Neutrophil (primary cell): ENCODE data around the gene CTSO.

Source experiments
- H3K27ac ChIP-seq: fragments of 200-600 bp; sonication (generic); 2 replicates; pipeline ENCODE4 v1.5.1; 2016; ENCODE audit warnings: mild to moderate bottlenecking, moderate library complexity
- H3K27me3 ChIP-seq: fragments of 200-600 bp; sonication (generic); 2 replicates; pipeline ENCODE4 v1.6.0; 2016; ENCODE audit warnings: mild to moderate bottlenecking
- H3K36me3 ChIP-seq: fragments of 200-600 bp; sonication (generic); 2 replicates; pipeline ENCODE4 v1.5.1; 2017
- H3K4me1 ChIP-seq, 2 experiments: fragments of 200-600 bp in 1 of 2; sonication (generic) in 1 of 2; 1 replicate in 1 of 2; 2 replicates in 1 of 2; pipeline versions ENCODE4 v1.5.1 to v1.6.1; 2013 to 2016; ENCODE audit warnings: low read depth in 1 of 2, low read length in 1 of 2, mild to moderate bottlenecking in 1 of 2, moderate library complexity in 1 of 2; ENCODE audit not compliant: control insufficient read depth in 1 of 2, insufficient read depth in 1 of 2
- H3K4me3 ChIP-seq, 2 experiments: fragments of 200-600 bp in 1 of 2; sonication (generic) in 1 of 2; 1 replicate in 1 of 2; 2 replicates in 1 of 2; pipeline ENCODE4 v1.5.1; 2013 to 2016; ENCODE audit warnings: low read depth in 1 of 2, low read length in 1 of 2, mild to moderate bottlenecking in 1 of 2, moderate library complexity in 1 of 2
- H3K9me3 ChIP-seq: fragments of 200-600 bp; sonication (generic); 2 replicates; pipeline ENCODE4 v1.5.1; 2016
- TF ChIP-seq, protein P1 (sequence below): fragments of 200-600 bp; sonication (generic); IDR thresholded peaks from 2 replicates; pipeline ENCODE4 v1.5.1; 2016; ENCODE audit warnings: antibody characterized with exemption

Gene CTSO

DNA sequence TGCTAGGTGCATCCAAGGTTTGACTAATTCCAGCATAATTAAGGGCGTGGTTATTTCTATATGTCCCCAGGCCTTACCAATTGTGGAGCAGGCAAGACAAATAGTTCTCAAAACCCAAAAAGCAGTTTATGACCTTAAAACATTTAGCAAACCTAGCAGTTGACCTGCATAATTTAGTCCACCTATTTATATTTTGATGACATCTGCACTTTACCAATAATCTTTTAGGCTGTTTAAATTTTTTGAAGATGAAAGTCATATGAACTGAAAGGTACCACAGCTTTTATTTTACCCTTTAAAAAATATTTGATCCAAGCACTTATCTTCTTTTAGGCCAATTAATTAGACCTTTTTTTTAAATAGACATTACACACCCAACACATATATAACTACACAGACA is 77.8 kb downstream of the CTSO start:
- Histone ChIP-seq H3K4me3 (no peak overlapping the region), H3K9me3 (no peaks in the 10 kb centered on the region), H3K4me1 (no peaks in the 10 kb centered on the region), H3K27ac (no peak overlapping the region), H3K27me3 (no peaks in the 10 kb centered on the region), H3K36me3 (no peaks in the 10 kb centered on the region)
- TF ChIP-seq, protein P1, sequence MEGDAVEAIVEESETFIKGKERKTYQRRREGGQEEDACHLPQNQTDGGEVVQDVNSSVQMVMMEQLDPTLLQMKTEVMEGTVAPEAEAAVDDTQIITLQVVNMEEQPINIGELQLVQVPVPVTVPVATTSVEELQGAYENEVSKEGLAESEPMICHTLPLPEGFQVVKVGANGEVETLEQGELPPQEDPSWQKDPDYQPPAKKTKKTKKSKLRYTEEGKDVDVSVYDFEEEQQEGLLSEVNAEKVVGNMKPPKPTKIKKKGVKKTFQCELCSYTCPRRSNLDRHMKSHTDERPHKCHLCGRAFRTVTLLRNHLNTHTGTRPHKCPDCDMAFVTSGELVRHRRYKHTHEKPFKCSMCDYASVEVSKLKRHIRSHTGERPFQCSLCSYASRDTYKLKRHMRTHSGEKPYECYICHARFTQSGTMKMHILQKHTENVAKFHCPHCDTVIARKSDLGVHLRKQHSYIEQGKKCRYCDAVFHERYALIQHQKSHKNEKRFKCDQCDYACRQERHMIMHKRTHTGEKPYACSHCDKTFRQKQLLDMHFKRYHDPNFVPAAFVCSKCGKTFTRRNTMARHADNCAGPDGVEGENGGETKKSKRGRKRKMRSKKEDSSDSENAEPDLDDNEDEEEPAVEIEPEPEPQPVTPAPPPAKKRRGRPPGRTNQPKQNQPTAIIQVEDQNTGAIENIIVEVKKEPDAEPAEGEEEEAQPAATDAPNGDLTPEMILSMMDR: no peak
